Measurements from ENCODE around the gene SEBOX.

DNA sequence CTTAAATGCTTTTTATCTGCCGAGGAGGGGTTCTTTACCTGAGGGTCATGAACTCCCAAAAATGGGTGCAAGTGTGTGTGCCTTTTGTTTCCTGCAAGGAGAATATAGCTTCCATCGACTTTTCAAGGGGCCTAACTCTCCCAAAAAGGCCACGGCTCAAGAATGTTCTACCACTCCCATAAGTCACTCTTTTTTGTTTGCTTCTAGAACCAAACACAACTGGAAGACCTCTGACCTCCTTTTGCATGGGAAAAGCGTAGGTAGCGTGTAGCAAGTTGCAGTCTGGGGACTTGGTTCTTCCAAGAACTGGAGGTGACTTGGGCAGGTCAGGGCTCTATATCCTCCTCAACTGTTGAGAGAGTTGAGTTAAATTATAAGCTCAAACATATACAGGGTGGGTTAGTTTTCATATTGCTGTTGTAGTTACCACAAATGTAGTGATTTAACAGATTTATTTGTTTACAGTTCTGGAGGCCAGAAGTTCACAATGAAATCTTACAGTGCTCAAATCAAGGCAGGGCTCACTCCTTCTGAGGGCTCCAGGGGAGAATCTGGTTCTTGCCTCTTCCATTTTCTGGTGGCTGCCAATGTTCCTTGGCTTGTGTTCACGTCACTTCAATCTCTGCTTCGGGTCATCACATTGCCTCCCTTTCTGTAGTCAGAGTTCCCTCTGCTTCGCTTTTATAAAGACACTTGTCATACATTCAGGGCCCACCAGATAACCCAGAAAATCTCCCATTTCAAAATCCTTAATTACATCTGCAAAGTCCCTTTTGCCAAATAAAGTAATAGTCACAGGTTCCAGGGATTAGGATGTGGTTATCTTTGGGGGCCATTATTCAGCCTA, 44.6 kb downstream of the SEBOX start:
- TF ChIP-seq POLR2A (IDR thresholded peaks at IDR 0.05; ENCODE audit: low read length) (no peak), GATA1 (IDR thresholded peaks at IDR 0.05; ENCODE audit: low read depth, low read length) (no peak)
